RWPE1 (cell line): Measurements from ENCODE around the gene DENND5A.

Experiments
- CTCF ChIA-PET: fragments of 350-600 bp; sonication (Branson Sonifier 250); formaldehyde crosslinking; extraction: SDS; loops from one replicate; lab custom pipeline; 2021; lab: Yijun Ruan, JAX
- POLR2A ChIA-PET: fragments of 400-600 bp; formaldehyde crosslinking; extraction: SDS; loops from one replicate; lab custom pipeline; 2020; ENCODE audit warnings: antibody characterized with exemption; ENCODE audit not compliant: low non-redundant PET; lab: Yijun Ruan, JAX
- DNase-seq: peaks from one replicate; pipeline ENCODE4 v3.0.0; 2012; ENCODE audit warnings: low spot score
- H3K27ac ChIP-seq: fragments of 450-650 bp; 2 replicates; pipeline ENCODE4 v1.5.1; 2017
- TF ChIP-seq, protein P1 (sequence below): fragments of 450-650 bp; conservative IDR thresholded peaks from 2 replicates; pipeline ENCODE4 v1.5.1; 2017; ENCODE audit warnings: low read depth, mild to moderate bottlenecking

DENND5A gene

DNA sequence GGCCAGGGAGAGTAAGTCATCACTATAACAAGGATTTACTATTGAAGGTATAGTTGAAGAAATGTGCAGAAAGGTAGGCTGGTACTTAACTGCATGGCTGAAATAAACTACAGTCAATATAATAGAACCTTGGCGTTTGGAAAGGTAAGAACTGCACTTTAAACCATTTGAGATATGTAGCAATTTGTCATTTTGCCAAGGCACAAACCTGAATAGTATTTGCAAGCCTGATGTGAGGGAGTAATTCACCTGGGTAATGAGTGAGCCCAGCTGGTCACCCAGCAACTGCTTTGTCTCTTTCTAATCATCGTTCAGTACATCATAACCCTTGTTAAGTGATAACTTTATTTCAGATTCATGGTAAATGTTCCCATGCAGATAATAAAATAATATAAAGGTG, 111.5 kb downstream of the DENND5A start:
- ChIA-PET CTCF (no interaction called here), POLR2A (no interaction called here)
- TF ChIP-seq, protein P1, sequence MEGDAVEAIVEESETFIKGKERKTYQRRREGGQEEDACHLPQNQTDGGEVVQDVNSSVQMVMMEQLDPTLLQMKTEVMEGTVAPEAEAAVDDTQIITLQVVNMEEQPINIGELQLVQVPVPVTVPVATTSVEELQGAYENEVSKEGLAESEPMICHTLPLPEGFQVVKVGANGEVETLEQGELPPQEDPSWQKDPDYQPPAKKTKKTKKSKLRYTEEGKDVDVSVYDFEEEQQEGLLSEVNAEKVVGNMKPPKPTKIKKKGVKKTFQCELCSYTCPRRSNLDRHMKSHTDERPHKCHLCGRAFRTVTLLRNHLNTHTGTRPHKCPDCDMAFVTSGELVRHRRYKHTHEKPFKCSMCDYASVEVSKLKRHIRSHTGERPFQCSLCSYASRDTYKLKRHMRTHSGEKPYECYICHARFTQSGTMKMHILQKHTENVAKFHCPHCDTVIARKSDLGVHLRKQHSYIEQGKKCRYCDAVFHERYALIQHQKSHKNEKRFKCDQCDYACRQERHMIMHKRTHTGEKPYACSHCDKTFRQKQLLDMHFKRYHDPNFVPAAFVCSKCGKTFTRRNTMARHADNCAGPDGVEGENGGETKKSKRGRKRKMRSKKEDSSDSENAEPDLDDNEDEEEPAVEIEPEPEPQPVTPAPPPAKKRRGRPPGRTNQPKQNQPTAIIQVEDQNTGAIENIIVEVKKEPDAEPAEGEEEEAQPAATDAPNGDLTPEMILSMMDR: no peak

DNA sequence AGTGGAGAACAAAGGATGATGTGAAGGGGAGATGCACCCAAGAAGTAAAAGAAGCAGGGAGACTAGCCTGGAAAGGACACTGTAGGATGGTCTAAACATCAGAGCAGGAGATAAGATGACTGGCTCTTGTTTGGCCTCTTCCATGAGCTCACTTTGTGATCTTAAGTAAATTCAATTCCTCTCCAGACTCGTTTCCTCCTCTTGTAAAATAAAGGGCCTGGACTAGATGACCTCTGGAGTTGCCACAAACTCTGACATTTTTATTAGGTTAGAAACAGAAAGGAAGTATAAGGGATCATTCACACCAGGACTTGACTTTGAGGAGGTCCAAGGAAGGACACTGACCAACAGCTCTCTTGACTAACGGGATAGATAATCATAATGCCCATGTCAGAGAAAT, 113.5 kb downstream of the DENND5A start:
- TF ChIP-seq, protein P1: no peak
- ChIA-PET CTCF (interaction anchor here (0.8 to 2.3 kb wide), 2 partner anchors 13 to 40 kb away, joined by 3 to 11 read pairs; no protein-coding TSS in a partner anchor), POLR2A (no interaction called here)
- no peak overlapping the region for H3K27ac ChIP-seq
- DNase-seq: no peak

More for the DNA sequence above, 111.5 kb downstream of the DENND5A start:
- H3K27ac ChIP-seq: no peak overlapping the region
- no peak for DNase-seq

DNA sequence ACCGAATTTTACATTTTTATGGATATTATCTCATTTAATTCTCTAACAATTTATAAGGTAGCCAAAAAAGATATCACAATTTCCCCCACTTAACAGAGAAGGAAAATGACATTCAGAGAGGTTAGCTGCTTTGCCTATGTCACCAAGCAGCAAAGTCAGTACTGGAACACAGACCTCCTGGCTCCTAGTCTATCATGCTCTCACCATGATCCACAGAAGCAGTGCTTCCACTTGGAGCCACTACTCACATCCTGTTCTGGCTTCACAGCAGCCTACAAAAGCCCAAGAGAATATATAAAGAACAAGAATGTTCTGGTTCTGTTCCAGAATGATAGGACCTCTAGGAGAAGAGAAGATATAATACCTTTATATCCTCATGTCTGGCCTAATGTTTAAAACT, 114.2 kb downstream of the DENND5A start:
- H3K27ac ChIP-seq: no peak overlapping the region
- POLR2A ChIA-PET: no interaction called here
- TF ChIP-seq, protein P1: no peak
- CTCF ChIA-PET: interaction anchor here (0.8 to 2.3 kb wide), 2 partner anchors 13 to 40 kb away, joined by 3 to 11 read pairs; no protein-coding TSS in a partner anchor
- DNase-seq: no peak

DNA sequence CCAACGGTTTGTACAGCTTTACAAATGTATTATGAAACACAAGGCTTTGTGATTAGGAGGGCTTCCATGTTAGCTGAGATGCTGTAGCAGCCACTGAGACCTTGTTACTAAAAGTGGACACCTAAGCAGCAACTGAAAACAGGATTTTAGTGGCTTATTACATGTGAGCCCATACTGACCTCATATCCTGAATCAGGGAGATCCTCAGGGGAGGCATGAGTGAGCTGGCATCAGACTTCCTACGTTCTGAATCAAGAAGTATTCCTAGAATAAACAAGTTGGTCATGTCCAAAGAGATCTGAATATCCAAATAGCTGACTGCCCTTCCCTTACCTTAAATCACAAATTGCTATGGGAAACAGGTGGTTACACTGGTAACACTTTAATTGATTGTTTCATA, 114.6 kb downstream of the DENND5A start:
- ChIA-PET POLR2A (no interaction called here), CTCF (interaction anchor here (2.3 kb wide), 1 partner anchor 12 kb away, joined by 11 read pairs; no protein-coding TSS in a partner anchor)
- TF ChIP-seq, protein P1: no peak
- DNase-seq: no peak
- H3K27ac ChIP-seq: no peak overlapping the region

DNA sequence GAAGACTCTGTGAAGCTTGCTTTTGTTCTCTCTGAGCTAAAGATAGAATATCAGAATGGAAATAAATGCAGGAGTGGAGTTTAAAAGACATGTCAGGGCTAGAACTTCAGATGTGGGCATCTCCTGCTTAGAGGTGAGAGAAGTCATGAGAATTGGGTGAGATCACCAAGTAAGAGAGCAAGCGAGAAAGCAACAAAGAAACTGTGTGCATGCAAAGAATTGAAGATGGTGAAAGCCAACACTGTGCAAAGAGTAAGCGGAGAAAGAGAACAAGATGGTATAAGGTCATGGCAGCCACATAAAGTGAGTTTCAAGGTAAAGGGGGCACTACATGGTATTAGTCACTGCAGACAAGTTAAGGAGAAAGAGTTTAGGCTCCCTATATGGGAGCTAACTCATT, 116.4 kb downstream of the DENND5A start:
- DNase-seq: no peak
- TF ChIP-seq, protein P1: no peak
- ChIA-PET POLR2A (no interaction called here), CTCF (no interaction called here)
- no peak overlapping the region for H3K27ac ChIP-seq

DNA sequence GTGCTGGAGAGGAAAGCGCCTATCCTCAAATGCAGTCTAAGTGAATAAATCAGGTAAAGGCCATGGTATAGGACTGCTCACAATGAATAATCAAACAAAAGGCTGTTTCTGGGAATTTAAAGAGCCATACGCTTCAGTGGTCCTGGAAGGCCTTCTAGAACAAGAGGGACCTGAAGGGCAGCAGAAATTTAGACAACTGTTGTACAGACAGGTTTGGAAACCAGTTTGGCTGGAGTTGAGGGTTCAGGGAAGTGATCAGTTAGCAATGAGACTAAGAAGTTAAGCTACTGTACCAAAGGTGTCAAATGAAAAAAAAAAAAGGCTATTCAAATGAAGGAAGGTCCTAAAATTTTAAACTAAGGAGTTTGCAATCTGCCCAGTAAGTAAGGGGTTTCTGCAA, 117.1 kb downstream of the DENND5A start:
- CTCF ChIA-PET: no interaction called here
- POLR2A ChIA-PET: no interaction called here
- no peak for DNase-seq
- no peak overlapping the region for H3K27ac ChIP-seq
- TF ChIP-seq, protein P1: no peak
